Mucosa of stomach (tissue), 1 donor: Measurements from ENCODE around the gene SH3PXD2A.

Experiments
- H3K27me3 ChIP-seq: one replicate; pipeline ENCODE4 v1.7.0; 2013; ENCODE audit warnings: mild to moderate bottlenecking, low read length; ENCODE audit not compliant: control insufficient read depth, insufficient read depth
- H3K36me3 ChIP-seq: one replicate; pipeline ENCODE4 v1.7.0; 2013; ENCODE audit warnings: low read length; ENCODE audit not compliant: control insufficient read depth, insufficient read depth
- H3K4me1 ChIP-seq: one replicate; pipeline ENCODE4 v1.7.0; 2013; ENCODE audit warnings: mild to moderate bottlenecking, low read length; ENCODE audit not compliant: control insufficient read depth, insufficient read depth
- H3K4me3 ChIP-seq: one replicate; pipeline ENCODE4 v1.7.0; 2013; ENCODE audit warnings: low read length
- H3K9ac ChIP-seq: one replicate; pipeline ENCODE4 v1.7.0; 2013; ENCODE audit warnings: mild to moderate bottlenecking, low read length, moderate library complexity
- H3K9me3 ChIP-seq: one replicate; pipeline ENCODE4 v1.7.0; 2013; ENCODE audit warnings: mild to moderate bottlenecking, low read length, moderate library complexity; ENCODE audit not compliant: control insufficient read depth
- donor health status: Pancreatic carcinoma.

SH3PXD2A gene

DNA sequence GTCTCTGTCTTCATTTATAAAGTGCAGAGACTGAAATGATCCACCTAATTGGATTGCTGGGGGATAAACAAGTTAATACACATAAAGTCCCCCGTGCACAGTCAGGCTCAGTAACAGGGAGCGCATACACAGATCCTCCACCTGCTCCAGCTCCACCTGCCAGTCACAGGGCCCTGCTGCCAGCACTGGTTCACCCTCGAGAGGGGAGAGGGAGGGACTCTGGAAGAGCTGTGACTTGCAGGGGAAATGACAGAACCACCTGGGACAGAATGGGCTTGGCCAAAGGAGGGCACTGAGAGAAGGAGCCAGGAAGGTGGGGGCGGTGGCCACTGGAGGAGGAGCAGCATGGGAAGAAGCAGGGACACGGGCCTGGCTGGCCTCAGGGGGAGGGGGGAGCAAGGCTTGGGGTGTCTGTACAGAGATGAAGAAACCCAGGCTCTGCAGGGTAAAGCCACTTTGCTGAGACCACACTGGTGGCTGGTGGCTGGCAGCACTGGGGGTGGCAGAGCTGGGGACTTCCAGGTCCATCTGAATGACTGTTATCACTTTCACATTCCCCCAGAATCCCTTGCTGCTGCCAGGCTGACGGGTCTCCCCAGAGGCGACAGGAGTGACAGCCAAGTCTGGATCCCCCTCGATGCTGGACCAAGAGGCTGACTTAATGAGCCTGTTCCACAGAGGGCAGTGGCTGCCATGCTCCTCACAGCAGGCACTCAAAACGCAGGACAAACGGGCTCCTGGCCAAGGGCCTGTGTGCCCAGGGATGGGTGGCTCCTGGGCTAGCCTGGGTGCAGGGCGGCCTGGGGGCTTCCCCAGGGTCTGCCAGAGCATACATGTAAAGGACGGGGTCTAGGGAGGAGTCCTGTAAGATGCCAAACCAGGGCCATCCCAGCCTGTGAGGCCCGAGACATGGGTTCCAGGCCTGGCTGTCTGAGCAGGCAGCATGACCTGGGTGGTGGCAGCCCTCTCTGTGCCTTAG is 151.1 kb downstream of the SH3PXD2A start:
- Histone ChIP-seq H3K4me3 (no peak overlapping the region), H3K9me3 (no peaks in the 10 kb centered on the region), H3K4me1 (no peaks in the 10 kb centered on the region), H3K9ac (no peak overlapping the region), H3K36me3 (no peaks in the 10 kb centered on the region), H3K27me3 (no peaks in the 10 kb centered on the region)

DNA sequence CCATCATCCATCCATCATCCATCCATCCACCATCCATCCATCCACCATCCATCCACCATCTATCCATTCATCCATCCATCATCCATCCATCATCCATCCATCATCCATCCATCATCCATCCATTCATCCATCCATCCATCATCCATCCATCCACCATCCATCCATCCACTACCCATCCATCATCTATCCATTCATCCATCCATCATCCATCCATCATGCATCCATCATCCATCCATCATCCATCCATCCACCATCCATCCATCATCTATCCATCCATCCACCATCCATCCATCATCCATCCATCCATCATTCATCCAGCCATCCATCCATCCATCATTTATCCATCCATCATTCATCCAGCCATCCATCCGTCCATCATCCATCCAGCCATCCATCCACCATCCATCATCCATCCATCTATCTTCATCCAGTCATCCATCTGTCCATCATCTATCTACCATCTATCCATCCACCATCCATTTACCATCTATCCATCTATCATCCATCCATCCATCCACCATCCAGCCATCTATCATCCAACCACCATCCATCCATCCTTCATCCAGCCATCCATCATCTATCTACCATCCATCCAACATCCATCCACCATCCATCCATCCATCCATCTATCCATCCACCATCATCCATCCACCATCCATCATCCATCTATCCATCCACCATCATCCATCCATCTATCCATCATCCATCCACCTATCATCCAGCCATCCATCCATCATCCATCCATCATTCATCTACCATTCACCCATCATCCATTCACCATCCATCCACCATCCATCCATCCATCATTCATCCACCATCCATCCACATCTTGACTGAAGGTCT is 153.8 kb downstream of the SH3PXD2A start:
- Histone ChIP-seq H3K27me3 (no peaks in the 10 kb centered on the region), H3K4me1 (peaks cover 6% of the 10 kb centered on the region), H3K9me3 (no peaks in the 10 kb centered on the region)

DNA sequence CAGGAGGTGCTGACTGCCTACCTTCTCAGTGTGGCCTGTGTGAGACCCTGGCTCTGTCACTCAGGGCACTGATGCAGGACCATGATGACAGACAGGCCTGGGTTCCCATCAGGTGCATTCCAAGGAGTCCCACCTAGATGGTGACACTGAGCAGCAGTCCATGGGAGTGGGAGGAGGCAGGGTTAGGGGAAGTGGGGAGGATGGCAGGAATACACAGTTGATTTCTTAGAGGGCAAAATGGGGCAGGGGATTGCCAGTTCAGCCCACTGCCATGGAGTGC is 155.0 kb downstream of the SH3PXD2A start:
- H3K9ac ChIP-seq = no peak overlapping the region
- peaks cover 18% of the 10 kb centered on the region for H3K4me1 ChIP-seq
- no peak overlapping the region for H3K4me3 ChIP-seq
- no peaks in the 10 kb centered on the region for H3K27me3 ChIP-seq
- no peaks in the 10 kb centered on the region for H3K9me3 ChIP-seq
- H3K36me3 ChIP-seq = no peaks in the 10 kb centered on the region

More for the DNA sequence above, 153.8 kb downstream of the SH3PXD2A start:
- H3K9ac ChIP-seq = no peak overlapping the region
- no peaks in the 10 kb centered on the region for H3K36me3 ChIP-seq
- no peak overlapping the region for H3K4me3 ChIP-seq

DNA sequence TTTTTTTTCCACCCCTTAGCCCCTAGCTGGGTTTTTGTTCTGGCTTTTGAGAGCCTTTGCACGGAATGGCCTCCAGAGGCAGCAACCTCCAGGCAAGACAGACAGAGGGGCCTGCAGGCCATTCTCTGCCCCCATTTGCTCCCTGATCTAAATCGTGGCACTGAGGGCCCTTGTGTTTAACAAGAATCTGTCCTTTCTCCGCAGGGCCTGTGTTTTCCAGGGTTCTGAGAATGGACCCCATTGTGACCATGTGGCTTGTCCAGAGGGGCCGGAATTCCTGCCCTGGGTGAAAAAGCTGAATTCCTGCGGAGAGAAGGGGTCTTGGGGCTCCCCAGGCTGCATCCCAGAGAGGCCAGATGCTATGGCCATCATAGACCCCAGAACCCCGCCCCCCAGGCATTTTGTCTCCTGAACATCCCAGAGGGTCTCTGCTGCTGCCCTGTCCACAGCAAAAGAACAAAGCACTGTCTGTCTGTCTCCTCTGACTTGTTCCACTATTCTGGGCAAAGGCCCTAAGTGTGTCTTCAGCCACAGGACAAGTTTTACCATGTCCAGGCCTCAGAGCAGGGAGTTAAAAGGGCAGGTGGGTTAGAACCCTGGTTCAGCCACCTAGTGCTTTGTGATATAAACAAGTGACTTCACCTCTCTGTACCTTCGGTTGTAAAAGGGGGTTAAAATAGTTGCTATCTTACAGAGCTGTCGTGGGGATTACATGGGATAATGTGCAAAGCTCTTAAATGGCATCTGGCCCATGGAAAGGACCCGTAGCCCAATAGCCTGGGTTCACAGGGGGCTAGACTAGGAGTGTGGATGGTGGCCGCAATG is 155.6 kb downstream of the SH3PXD2A start:
- Histone ChIP-seq H3K9ac (no peak overlapping the region), H3K4me1 (peaks cover 24% of the 10 kb centered on the region), H3K4me3 (no peak overlapping the region)

DNA sequence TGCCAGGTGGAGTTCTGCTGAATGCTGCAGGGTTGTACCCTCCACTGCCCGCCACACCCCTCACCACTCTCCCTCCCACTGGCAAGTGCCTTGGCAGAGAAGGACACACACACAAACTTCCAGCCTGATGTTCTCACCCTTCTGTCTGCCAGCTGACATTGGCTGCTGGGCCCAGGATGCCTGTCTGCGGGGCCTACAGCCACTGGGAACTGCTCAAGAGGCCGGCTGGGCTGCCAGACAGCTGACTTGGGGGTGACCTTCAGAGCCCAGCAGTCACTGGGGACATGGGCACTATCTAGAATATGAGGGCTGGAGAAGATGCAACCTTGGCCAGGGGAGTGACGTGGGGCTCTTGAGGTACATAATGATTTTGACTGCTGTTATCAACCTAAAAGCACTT is 157.1 kb downstream of the SH3PXD2A start:
- H3K27me3 ChIP-seq = no peaks in the 10 kb centered on the region
- H3K4me3 ChIP-seq = no peak overlapping the region
- peaks cover 34% of the 10 kb centered on the region for H3K4me1 ChIP-seq
- H3K9me3 ChIP-seq = no peaks in the 10 kb centered on the region
- no peak overlapping the region for H3K9ac ChIP-seq
- no peaks in the 10 kb centered on the region for H3K36me3 ChIP-seq

More for the DNA sequence above, 155.6 kb downstream of the SH3PXD2A start:
- H3K27me3 ChIP-seq = no peaks in the 10 kb centered on the region
- H3K9me3 ChIP-seq = no peaks in the 10 kb centered on the region
- H3K36me3 ChIP-seq = no peaks in the 10 kb centered on the region

DNA sequence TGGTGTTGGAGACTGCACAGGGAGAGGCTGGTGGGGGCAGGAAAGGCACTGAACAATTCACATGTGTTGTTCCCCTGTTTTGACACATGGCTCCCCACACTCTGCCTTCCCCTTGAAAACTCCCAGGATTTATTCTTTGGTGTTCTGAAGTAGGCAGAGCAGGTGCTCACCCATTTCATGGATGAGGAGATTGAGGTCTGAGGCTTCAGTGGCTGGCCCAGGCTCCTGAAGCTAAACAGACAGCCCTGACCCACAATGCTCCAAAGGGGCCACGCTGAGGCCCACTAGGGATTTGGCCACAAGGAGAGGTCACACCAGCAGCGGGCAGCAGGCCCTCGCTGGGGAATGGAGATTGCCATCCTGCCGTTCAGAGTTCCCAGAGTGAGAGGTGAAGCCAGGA is 157.6 kb downstream of the SH3PXD2A start:
- Histone ChIP-seq H3K27me3 (no peaks in the 10 kb centered on the region), H3K4me1 (peaks cover 34% of the 10 kb centered on the region), H3K36me3 (no peaks in the 10 kb centered on the region), H3K9ac (no peak overlapping the region), H3K9me3 (no peaks in the 10 kb centered on the region), H3K4me3 (no peak overlapping the region)

DNA sequence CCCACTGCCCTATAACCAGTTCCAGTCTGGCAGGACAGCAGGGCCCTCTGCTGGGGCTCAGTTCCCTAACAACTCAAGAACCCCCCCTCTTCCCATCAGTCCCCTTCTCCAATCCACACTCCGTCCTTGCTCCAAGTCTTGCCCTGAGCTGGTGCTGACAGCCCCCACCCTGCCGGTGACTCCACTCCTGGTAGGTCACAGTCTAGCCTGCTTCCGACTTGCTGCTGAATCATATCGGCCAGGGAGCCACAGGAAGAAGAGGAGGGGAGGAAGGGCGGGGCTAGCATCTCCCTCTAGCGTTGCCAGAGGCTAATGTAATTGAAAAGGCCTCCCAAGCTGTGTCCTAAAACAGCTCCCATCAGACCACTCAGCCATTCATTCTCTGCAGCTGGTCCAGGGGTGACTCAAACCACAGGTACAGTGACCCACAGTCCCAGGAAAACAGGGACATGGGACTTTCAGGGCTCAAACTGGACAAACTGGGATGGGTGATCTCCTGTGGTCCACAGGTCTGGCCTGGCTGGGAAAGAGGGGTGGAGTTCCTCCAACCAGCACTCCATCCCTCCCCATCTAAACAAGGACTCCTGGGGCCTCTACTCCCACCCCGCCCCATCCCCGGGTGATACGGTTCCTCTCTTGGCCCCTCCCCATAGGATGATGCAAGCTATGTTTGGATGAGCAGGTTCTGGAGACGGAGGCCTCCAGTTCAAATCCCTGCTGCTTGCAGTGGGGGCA is 158.8 kb downstream of the SH3PXD2A start:
- Histone ChIP-seq H3K27me3 (no peaks in the 10 kb centered on the region), H3K36me3 (no peaks in the 10 kb centered on the region), H3K9me3 (no peaks in the 10 kb centered on the region), H3K4me3 (no peak overlapping the region), H3K4me1 (peaks cover 39% of the 10 kb centered on the region), H3K9ac (no peak overlapping the region)

DNA sequence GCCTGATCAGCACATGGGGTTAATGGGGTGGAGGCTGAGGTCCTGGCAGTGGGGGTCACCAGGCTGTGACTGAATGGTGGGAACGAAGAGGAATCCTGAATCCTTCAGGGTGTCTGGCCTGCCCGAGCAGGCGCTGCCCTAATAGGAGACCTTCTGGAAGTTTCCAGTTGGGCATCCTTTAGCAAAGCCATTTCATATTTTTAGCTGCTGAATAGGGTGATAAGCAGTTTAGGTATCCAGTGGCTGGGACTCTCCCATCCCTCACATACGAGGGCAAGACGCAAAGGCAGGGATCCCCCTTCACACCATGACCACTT is 159.3 kb downstream of the SH3PXD2A start:
- no peak overlapping the region for H3K4me3 ChIP-seq
- H3K4me1 ChIP-seq = peaks cover 39% of the 10 kb centered on the region
- no peak overlapping the region for H3K9ac ChIP-seq
- H3K36me3 ChIP-seq = no peaks in the 10 kb centered on the region
- no peaks in the 10 kb centered on the region for H3K9me3 ChIP-seq
- no peaks in the 10 kb centered on the region for H3K27me3 ChIP-seq

DNA sequence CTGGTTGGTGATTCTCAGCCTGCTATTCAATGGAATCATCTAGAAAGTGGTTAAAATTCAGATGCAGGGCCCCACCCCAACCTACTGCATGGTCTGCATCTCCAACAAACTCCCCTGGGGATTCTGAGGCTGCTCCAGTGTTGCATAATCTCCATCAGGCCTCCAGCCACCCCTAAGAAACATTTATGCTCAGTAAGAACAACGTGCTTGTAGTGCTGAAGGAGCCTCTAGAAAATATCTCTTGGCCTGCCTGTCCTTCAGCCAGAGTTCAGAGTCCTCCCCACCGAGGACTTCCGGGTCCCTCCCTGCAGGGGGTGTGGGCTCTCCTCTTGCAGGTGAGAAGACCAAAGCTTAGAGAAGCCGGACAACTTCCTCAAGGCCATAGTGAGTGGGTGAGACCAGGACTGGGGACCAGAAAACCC is 159.8 kb downstream of the SH3PXD2A start:
- no peak overlapping the region for H3K4me3 ChIP-seq
- H3K27me3 ChIP-seq = no peaks in the 10 kb centered on the region
- peaks cover 39% of the 10 kb centered on the region for H3K4me1 ChIP-seq
- no peaks in the 10 kb centered on the region for H3K36me3 ChIP-seq
- no peak overlapping the region for H3K9ac ChIP-seq
- no peaks in the 10 kb centered on the region for H3K9me3 ChIP-seq

DNA sequence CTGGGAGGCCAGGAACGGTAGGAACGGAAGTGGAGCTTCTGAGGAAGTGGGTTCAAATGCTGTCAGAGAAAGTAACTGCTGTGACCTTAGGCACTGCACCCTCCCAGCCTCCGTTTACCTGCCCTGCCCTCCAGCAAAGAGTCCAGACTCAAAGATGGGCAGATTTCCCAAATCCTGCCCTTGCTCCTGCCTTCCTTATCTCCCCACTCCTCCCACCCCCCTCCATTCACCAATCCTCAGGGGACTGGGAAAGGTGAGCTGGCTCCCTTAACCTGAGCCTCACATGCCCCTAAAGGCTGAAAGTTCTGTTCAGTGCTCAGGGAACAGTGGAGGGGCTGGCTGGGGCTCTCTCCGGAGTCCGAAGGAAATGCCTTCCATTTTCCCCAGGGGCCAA is 161.6 kb downstream of the SH3PXD2A start:
- Histone ChIP-seq H3K4me1 (peaks cover 44% of the 10 kb centered on the region), H3K4me3 (no peak overlapping the region), H3K27me3 (no peaks in the 10 kb centered on the region), H3K36me3 (no peaks in the 10 kb centered on the region), H3K9me3 (no peaks in the 10 kb centered on the region), H3K9ac (no peak overlapping the region)

DNA sequence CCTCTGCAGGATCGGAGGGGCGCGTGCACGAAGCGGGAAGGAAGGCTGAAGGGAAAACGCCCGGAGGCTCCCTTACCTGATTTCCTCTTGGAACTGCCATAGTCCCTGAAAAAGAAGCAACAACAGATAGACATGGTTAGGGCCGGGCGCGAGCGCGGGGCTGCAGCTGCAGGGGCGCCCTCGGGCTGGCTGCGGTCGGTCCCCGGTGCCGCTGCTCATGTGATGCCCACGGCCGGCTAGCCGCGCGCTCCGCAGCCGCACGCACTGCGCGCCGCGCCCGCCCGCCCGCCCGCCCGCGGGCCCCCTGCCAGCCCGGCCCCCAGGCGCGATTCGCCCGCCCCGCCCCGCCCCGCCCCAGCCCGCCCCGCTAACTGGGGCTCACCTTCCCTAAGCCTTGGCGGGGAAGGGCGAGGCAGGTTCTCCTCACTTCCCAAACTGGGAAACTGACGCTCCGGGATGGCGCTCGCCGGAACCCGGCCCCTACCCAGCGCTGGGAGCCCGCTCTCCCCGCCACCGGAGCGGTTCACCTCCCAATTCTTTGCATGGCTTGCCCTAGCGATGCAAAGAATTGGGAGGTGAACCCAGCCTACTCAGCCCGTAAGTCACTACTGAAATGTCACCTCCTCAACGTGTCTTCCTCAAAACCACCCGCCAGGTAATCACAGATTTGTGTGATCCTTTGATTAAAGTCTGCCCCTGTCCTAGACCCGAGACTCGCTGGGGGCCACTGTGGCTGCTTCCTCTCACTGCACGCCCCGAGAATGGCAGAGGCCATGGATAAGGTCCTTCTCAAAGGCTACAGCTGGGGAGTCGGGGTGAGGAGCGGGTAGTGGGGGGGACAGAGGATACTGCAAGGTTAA is 162.2 kb downstream of the SH3PXD2A start:
- Histone ChIP-seq H3K4me1 (peaks cover 49% of the 10 kb centered on the region), H3K9me3 (no peaks in the 10 kb centered on the region), H3K9ac (no peak overlapping the region), H3K27me3 (no peaks in the 10 kb centered on the region), H3K4me3 (no peak overlapping the region), H3K36me3 (no peaks in the 10 kb centered on the region)
